Measurements from ENCODE around the gene WNK4.
"Not testable (repeated sequence)": the region's sequence is repeated elsewhere in the genome, so short reads cannot be mapped to it uniquely, and the experiment has no call there.

Gene WNK4

GRCh38 chr17:42779936-42780850 is at the start of gene WNK4:
Gene WNK4 (plus strand): TSS chr17:42780610. CDS start chr17:42780699, 89 bp downstream.
- TF ChIP-seq CTCF (conservative IDR thresholded peaks at IDR 0.05; ENCODE audit: low read depth, low read length) = no peak
- no peak for DNase-seq (ENCODE audit: low read depth)
- peak within 1 kb of the TSS; percentile 30 for H3K4me3 ChIP-seq (ENCODE audit: low read length)

- no peak for TF ChIP-seq CTCF (conservative IDR thresholded peaks at IDR 0.05; ENCODE audit: low read depth, low read length)
- no peak overlapping the region for H3K4me3 ChIP-seq (ENCODE audit: low read length)
- DNase-seq (ENCODE audit: low read depth) = no peak
Measured at GRCh38 chr17:42740699-42741098, 39.7 kb upstream of the WNK4 start.

GRCh38 chr17:42742916-42743315 is 37.5 kb upstream of the WNK4 start:
- not testable (repeated sequence) for DNase-seq (ENCODE audit: low read depth); H3K4me3 ChIP-seq (ENCODE audit: low read length)

GRCh38 chr17:42743595-42744282 is 36.7 kb upstream of the WNK4 start:
- peak; percentile 37 for TF ChIP-seq CTCF (conservative IDR thresholded peaks at IDR 0.05; ENCODE audit: low read depth, low read length)
- H3K4me3 ChIP-seq (ENCODE audit: low read length) = peak overlapping the region; percentile 84
- no peak for DNase-seq (ENCODE audit: low read depth)

GRCh38 chr17:42744283-42744805 is 36.1 kb upstream of the WNK4 start:
- no peak for DNase-seq (ENCODE audit: low read depth)
- H3K4me3 ChIP-seq (ENCODE audit: low read length) = peak overlapping the region; percentile 84
- TF ChIP-seq CTCF (conservative IDR thresholded peaks at IDR 0.05; ENCODE audit: low read depth, low read length) = no peak

DNA sequence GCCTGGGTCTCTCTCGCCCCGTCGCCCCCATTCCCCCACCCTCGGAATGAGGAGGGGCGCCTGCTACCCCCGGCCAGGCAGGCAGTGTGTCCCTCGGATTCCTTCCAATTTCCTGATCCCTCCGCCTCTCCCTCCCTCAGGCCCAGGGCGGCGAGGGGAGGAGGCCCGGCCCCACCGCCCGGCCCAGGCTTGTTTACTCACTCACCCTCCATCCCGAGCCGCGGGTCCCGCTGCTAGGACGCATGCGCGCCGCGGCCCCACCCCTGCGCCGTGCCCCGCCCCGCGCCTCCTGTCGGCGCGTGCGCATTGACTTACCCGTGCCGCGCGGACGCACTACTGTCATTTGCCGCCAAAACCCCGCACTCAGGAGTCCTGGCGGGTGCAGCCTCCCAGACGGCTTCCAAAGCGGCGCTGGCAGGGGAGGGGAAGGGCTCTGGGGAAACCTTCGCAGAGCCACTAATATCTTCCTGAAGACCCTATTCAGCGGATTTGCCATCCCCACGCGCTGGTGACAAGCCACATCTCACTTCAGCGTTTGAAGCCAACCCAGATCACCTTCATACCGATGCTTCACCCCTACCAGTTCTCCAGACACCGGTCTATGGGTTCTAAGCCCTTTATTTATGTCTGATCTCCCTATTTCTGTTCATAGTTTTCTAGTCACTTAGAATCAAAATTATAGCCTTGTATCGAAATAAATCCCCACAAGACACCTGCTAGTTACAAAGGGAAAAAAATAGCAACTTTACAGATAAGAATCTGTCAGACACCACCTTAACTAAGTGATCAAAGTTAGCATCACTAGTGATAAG is 35.4 kb upstream of the WNK4 start, which contains the start of gene EZH1:
TSS of gene EZH1 (minus strand) at position 235 of the 812 bp plus-strand sequence. CDS start 16,099 bp downstream, outside the sequence.
- TF ChIP-seq CTCF (conservative IDR thresholded peaks at IDR 0.05; ENCODE audit: low read depth, low read length) = no peak
- peak; percentile 48 for DNase-seq (ENCODE audit: low read depth)

More for the DNA sequence above, 35.4 kb upstream of the WNK4 start, which contains the start of gene EZH1:
- H3K4me3 ChIP-seq (ENCODE audit: low read length) = peak within 1 kb of the TSS; percentile 84
